Stromal cell of bone marrow (primary cell): Measurements from ENCODE around the gene WDR59.
"Not testable (repeated sequence)": the region's sequence is repeated elsewhere in the genome, so short reads cannot be mapped to it uniquely, and the experiment has no call there.

Experiments
- DNase-seq: peaks from one replicate; pipeline ENCODE4 v3.0.0-alpha.2; 2012; ENCODE audit warnings: low read depth

WDR59 gene

DNA sequence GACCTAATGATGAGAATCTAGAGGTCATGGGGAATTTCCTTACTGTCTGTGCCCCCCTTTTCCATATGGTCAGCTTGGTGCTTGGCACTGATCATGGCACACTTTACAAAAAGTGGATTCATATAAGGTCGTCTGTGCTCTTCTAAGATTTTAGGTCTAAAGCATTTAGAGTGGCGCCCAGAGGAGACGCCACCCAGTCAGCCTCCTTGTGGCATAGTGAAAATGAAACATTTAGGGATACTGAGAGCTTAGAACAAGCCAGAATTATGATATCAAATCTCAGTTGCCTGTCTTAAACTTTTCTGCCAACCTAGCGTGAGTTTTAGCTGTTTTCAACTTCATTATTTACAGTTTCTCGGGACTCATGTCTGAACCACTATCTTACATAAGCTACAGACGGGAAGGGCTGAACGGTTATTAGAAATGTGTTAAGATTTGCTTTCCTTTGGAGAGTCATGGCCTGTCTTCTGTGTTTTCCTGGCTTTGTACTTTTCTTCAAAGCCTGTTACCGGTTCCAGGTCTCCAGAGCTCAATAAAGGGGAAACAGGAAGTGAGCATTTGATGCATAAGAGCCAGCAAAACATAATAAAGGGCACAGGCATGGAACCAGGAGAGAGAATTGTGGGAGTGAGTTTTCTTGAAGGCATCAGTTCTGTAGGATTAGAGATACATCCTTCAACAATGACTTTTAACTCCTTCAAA is 27.6 kb upstream of the WDR59 start:
- no peak for DNase-seq

DNA sequence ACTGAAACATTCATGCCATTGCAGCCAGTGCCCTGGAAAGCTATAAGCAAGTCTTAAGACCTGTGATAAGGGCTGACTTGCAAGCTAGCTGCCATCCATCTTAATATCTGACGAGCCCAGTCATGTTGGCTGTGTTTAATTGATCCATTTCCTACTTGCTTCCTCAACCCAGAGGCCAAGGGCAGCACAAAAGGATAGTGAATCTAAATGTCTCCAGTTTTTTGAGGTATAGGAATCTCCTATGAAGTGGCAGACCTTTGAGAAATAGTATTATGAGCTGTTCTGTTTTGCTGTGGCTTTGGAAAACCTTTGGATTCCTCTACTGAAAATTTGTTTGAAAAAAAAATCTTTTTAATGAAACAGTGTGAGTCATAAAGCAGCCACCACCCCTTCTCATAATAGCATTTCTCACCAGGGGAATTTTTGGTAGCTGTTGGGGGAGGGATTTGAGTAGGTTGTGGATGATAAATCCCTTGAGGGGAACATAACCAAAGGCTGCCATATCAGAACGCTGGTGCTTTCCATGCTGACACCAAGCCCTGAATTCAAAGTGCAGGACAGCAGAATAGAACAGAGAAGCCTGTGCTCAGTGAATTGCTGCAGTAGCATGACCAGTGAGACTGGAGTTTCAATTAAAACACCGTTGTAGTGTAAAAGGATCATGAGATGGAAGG is 26.8 kb upstream of the WDR59 start:
- DNase-seq: peak; percentile 95

- no peak for DNase-seq
Observed at GRCh38 chr16:75010427-75010826, 25.5 kb upstream of the WDR59 start.

- no peak for DNase-seq
Observed at GRCh38 chr16:75007443-75007842, 22.5 kb upstream of the WDR59 start.

- DNase-seq: no peak
Observed at GRCh38 chr16:75005697-75006096, 20.8 kb upstream of the WDR59 start.

- no peak for DNase-seq
Observed at GRCh38 chr16:75004460-75004859, 19.5 kb upstream of the WDR59 start.

DNA sequence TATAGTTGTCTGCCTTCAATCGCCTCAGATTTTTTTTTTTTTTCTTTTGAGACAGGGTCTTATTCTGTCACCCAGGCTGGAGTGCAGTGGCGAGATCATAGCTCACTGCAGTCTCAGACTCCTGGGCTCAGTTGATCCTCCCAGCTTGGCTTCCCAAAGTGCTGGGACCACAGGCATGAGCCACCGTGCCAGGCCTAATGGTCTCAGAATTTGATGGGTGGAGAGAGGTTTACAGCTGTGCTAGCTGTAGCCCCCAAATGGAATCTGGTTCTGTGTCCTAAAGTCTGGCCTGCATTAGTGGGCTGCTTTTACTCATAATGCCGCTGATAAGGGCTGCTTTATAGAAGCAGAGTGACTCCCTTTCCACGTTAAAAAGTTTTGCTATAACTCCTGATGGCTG is 19.0 kb upstream of the WDR59 start:
- no peak for DNase-seq

- DNase-seq: no peak
Observed at GRCh38 chr16:75002474-75002873, 17.6 kb upstream of the WDR59 start.

- no peak for DNase-seq
Observed at GRCh38 chr16:75000481-75001081, 15.7 kb upstream of the WDR59 start.

GRCh38 chr16:74999609-75000480 is 14.9 kb upstream of the WDR59 start:
- no peak for DNase-seq

- no peak for DNase-seq
Observed at GRCh38 chr16:74999219-74999608, 14.3 kb upstream of the WDR59 start.

GRCh38 chr16:74998481-74999218 is 13.7 kb upstream of the WDR59 start, which contains the start of gene ZNRF1:
Gene ZNRF1, plus strand, starts transcription at chr16:74999024. Its CDS starts 648 bp downstream, at chr16:74999672.
- peak; percentile 47 for DNase-seq

GRCh38 chr16:74997042-74997491 is 12.1 kb upstream of the WDR59 start:
- DNase-seq: no peak

GRCh38 chr16:74995986-74996385 is 11.1 kb upstream of the WDR59 start:
- no peak for DNase-seq

GRCh38 chr16:74991593-74992403 is 6.9 kb upstream of the WDR59 start:
- DNase-seq: no peak

DNA sequence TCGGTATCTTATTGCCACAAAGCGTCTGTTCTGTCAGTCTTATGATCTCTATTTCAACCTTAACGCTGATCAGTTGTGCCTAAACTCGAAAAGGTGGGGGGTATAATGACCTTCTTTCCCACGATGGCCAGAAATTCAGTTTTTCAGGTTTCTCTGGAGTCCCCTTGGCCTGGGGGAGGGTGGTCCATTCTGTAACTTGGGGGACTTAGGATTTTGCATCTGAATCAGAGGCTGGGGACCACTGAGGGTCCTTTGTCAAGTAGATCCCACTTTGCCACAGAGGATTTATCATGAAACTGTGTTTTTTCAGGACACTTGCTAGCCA is 6.3 kb upstream of the WDR59 start:
- DNase-seq: no peak

GRCh38 chr16:74990832-74991231 is 5.9 kb upstream of the WDR59 start:
- DNase-seq: no peak

GRCh38 chr16:74989864-74990263 is 4.9 kb upstream of the WDR59 start:
- DNase-seq: not testable (repeated sequence)

GRCh38 chr16:74987027-74987681 is 2.2 kb upstream of the WDR59 start:
- DNase-seq: no peak

DNA sequence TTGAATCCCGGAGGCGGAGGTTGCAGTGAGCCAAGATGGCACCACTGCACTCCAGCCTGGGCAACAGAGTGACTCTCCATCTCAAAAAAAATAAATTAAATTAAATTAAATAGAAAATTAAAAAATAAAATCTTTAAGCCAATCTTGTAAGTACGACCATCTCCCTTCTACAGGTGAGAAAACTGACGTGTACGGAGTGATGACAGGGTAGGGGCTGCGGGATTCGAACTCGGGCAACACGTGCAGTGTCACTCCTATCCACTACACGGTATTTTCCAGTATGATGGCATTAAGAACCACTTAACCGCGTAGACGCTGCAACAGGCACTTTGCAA is 762 bp downstream of the WDR59 start:
- no peak for DNase-seq
